Esophagus muscularis mucosa (tissue), 4 donors: Measurements from ENCODE around the gene CCNY. TPM values are rescaled to one million over a fixed set of nuclear protein-coding genes. Genes with fewer than 3 reads are reported as not detected.

ENCODE experiments used
- DNase-seq: peaks from one replicate; pipeline ENCODE4 v3.0.0-alpha.2; 2017; ENCODE audit errors: extremely low spot score
- H3K27ac ChIP-seq, 4 donors: fragments of 200-600 bp; sonication (generic); replicated peaks in 1 of 4; 1 replicate in 3 of 4; 2 replicates in 1 of 4; pipeline ENCODE4 v1.5.1; 2016 to 2019; ENCODE audit warnings: mild to moderate bottlenecking in 1 of 4
- H3K27me3 ChIP-seq, 4 donors: fragments of 200-600 bp; sonication (generic); one replicate each; pipeline versions ENCODE4 v1.5.1 to v1.6.0; 2016 to 2019
- H3K36me3 ChIP-seq, 4 donors: fragments of 200-600 bp; sonication (generic); one replicate each; pipeline ENCODE4 v1.5.1; 2016 to 2019
- H3K4me1 ChIP-seq, 4 donors: fragments of 200-600 bp; sonication (generic); one replicate each; pipeline ENCODE4 v1.5.1; 2016 to 2019
- H3K4me3 ChIP-seq, 4 donors: fragments of 200-600 bp; sonication (generic); 1 replicate in 2 of 4; 2 replicates in 2 of 4; pipeline ENCODE4 v1.5.1; 2016 to 2019; ENCODE audit warnings: mild to moderate bottlenecking in 4 of 4, moderate library complexity in 1 of 4
- H3K9me3 ChIP-seq, 4 donors: fragments of 200-600 bp; sonication (generic); 1 replicate in 3 of 4; 2 replicates in 1 of 4; pipeline ENCODE4 v1.5.1; 2016 to 2019
- CTCF ChIP-seq, 3 experiments: fragments of 200-600 bp in 2 of 3; fragments of 450-650 bp in 1 of 3; sonication (generic) in 2 of 3; IDR thresholded peaks; one replicate each; pipeline ENCODE4 v1.5.1; 2017 to 2019; ENCODE audit warnings: antibody characterized with exemption in 3 of 3, mild to moderate bottlenecking in 2 of 3, moderate library complexity in 1 of 3
- EP300 ChIP-seq: sonication (generic); formaldehyde crosslinking; IDR thresholded peaks from one replicate; pipeline ENCODE4 v1.6.1; 2017; ENCODE audit warnings: antibody characterized with exemption
- POLR2A ChIP-seq: fragments of 450-650 bp; IDR thresholded peaks from one replicate; pipeline ENCODE4 v1.6.1; 2017; ENCODE audit warnings: antibody characterized with exemption, moderate library complexity, mild to moderate bottlenecking, low read depth
- POLR2AphosphoS5 ChIP-seq, 2 donors: sonication (generic); formaldehyde crosslinking; IDR thresholded peaks; one replicate each; pipeline ENCODE4 v1.6.1; 2017; ENCODE audit warnings: antibody characterized with exemption in 2 of 2
- WGBS: methylation state at CpG from one replicate; pipeline ENCODE4 v1.1.5; 2018; 5-methylcytosine and 5-hydroxymethylcytosine counted together
- intact Hi-C: fragments of 100-400 bp; cut with DNase I; formaldehyde crosslinking; loops from one replicate; pipeline ENCODE4 v1.15.1; 2023
- total RNA-seq, 4 donors: library from RNA; depleted of rRNA; stranded (reverse); fragments of >200 nt; gene quantifications; one replicate each; pipeline versions ENCODE4 v1.1.0 to v1.2.1, GENCODE V29; 2016

Gene CCNY
- total RNA-seq, 4 donors from 2014 or later, result 36.6 to 53.5 (median 47.0) TPM

- Histone ChIP-seq H3K27me3 (no peaks in the 10 kb centered on the region), H3K4me3 (no peak overlapping the region), H3K27ac (peak overlapping the region in 2 of 4 donors; percentile 5 to 32), H3K9me3 (peaks cover 0 to 23% (median 14%) of the 10 kb centered on the region in 4 donors), H3K36me3 (no peaks in the 10 kb centered on the region), H3K4me1 (peaks cover 51 to 68% (median 59%) of the 10 kb centered on the region in 4 donors)
- 95% methylated on average over 2 of the region's 2 CpGs for WGBS
- intact Hi-C loops, result no loop called here
- TF ChIP-seq POLR2A (no peak), POLR2AphosphoS5 (IDR thresholded peaks at IDR 0.05) (no peak), CTCF (IDR thresholded peaks at IDR 0.05) (no peak), EP300 (no peak)
- DNase-seq, result no peak
Observed at GRCh38 chr10:35446439-35446838, 110.1 kb downstream of the CCNY start.

- intact Hi-C loops, result no loop called here
- no peak for TF ChIP-seq CTCF (IDR thresholded peaks at IDR 0.05)
- TF ChIP-seq POLR2AphosphoS5 (IDR thresholded peaks at IDR 0.05), result no peak
- no peak for TF ChIP-seq POLR2A
- no peak for TF ChIP-seq EP300
Observed at GRCh38 chr10:35447693-35448407, 111.5 kb downstream of the CCNY start.

GRCh38 chr10:35448687-35449662, 112.7 kb downstream of the CCNY start:
- Histone ChIP-seq H3K27ac (peak overlapping the region; percentile 45 to 61 (median 51)), H3K9me3 (peaks cover 0 to 8% (median 4%) of the 10 kb centered on the region in 4 donors), H3K4me3 (no peak overlapping the region), H3K36me3 (no peaks in the 10 kb centered on the region), H3K27me3 (no peaks in the 10 kb centered on the region), H3K4me1 (peaks cover 66 to 83% (median 76%) of the 10 kb centered on the region in 4 donors)
- WGBS, result 79% methylated on average over 11 of the region's 11 CpGs
- intact Hi-C loops, result no loop called here
- DNase-seq, result no peak
- TF ChIP-seq CTCF (IDR thresholded peaks at IDR 0.05) (no peak), EP300 (no peak), POLR2A (no peak), POLR2AphosphoS5 (IDR thresholded peaks at IDR 0.05) (no peak)

More at GRCh38 chr10:35447693-35448407, 111.5 kb downstream of the CCNY start:
- no peak for DNase-seq
- Histone ChIP-seq H3K36me3 (no peaks in the 10 kb centered on the region), H3K27ac (peak overlapping the region in 3 of 4 donors; percentile 51 to 61 (median 51)), H3K9me3 (peaks cover 0 to 19% (median 13%) of the 10 kb centered on the region in 4 donors), H3K4me1 (peaks cover 58 to 75% (median 68%) of the 10 kb centered on the region in 4 donors), H3K27me3 (no peaks in the 10 kb centered on the region), H3K4me3 (no peak overlapping the region)
- WGBS, result 44% methylated on average over 14 of the region's 14 CpGs

- 82% methylated on average over 5 of the region's 5 CpGs for WGBS
- no peaks in the 10 kb centered on the region for H3K27me3 ChIP-seq
- peaks cover 76 to 91% (median 85%) of the 10 kb centered on the region in 4 donors for H3K4me1 ChIP-seq
- peak overlapping the region; percentile 29 to 61 (median 38) for H3K27ac ChIP-seq
- no peak for TF ChIP-seq POLR2AphosphoS5 (IDR thresholded peaks at IDR 0.05)
- TF ChIP-seq EP300, result no peak
- intact Hi-C loops, result loop anchor here (10.0 kb wide), 1 partner anchor 115 kb away; the partner anchor contains the start of gene CCNY
- no peaks in the 10 kb centered on the region for H3K36me3 ChIP-seq
- no peaks in the 10 kb centered on the region for H3K9me3 ChIP-seq
- no peak for DNase-seq
- no peak overlapping the region for H3K4me3 ChIP-seq
Observed at GRCh38 chr10:35449944-35450343, 113.6 kb downstream of the CCNY start.
